IMR-90 (cell line): Measurements from ENCODE around the gene RALGAPA1.
"Not testable (repeated sequence)": the region's sequence is repeated elsewhere in the genome, so short reads cannot be mapped to it uniquely, and the experiment has no call there.

Source experiments
- BHLHE40 ChIP-seq: fragments of 150-350 bp; IDR thresholded peaks from 2 replicates; pipeline ENCODE4 v1.6.1; 2016; ENCODE audit warnings: mild to moderate bottlenecking, low read depth, low read length
- CEBPB ChIP-seq: IDR thresholded peaks from 2 replicates; pipeline ENCODE4 v1.6.1; 2012; ENCODE audit warnings: low read depth, low read length, improper control_type of control experiment
- CHD1 ChIP-seq: IDR thresholded peaks from 2 replicates; pipeline ENCODE4 v1.6.1; 2012; ENCODE audit warnings: low read depth, low read length, improper control_type of control experiment
- CTCF ChIP-seq: conservative IDR thresholded peaks from 2 replicates; pipeline ENCODE4 v1.5.1; 2012; ENCODE audit warnings: mild to moderate bottlenecking, low read depth, low read length, improper control_type of control experiment
- FOS ChIP-seq: fragments of 150-350 bp; IDR thresholded peaks from 2 replicates; pipeline ENCODE4 v1.6.1; 2016; ENCODE audit warnings: low read depth, low read length
- MAFK ChIP-seq: IDR thresholded peaks from 2 replicates; pipeline ENCODE4 v1.6.1; 2012; ENCODE audit warnings: low read depth, low read length, improper control_type of control experiment
- MAZ ChIP-seq: IDR thresholded peaks from 2 replicates; pipeline ENCODE4 v1.6.1; 2012; ENCODE audit warnings: low read depth, mild to moderate bottlenecking, low read length, improper control_type of control experiment, moderate library complexity, borderline replicate concordance
- POLR2A ChIP-seq: IDR thresholded peaks from 2 replicates; pipeline ENCODE4 v1.6.1; 2012; ENCODE audit warnings: mild to moderate bottlenecking, low read depth, low read length
- RCOR1 ChIP-seq: IDR thresholded peaks from 2 replicates; pipeline ENCODE4 v1.6.1; 2012; ENCODE audit warnings: mild to moderate bottlenecking, low read length, improper control_type of control experiment; ENCODE audit not compliant: insufficient replicate concordance
- RFX5 ChIP-seq: IDR thresholded peaks from 2 replicates; pipeline ENCODE4 v1.8.0; 2012; ENCODE audit warnings: low read depth, mild to moderate bottlenecking, low read length, moderate library complexity
- SMC3 ChIP-seq: fragments of 150-350 bp; IDR thresholded peaks from 2 replicates; pipeline ENCODE4 v1.6.1; 2016; ENCODE audit warnings: low read depth, mild to moderate bottlenecking, antibody characterized with exemption, low read length, moderate library complexity
- TF ChIP-seq, protein P1 (sequence below): fragments of 150-350 bp; IDR thresholded peaks from 2 replicates; pipeline ENCODE4 v1.6.1; 2017; ENCODE audit warnings: mild to moderate bottlenecking, antibody characterized with exemption, low read length, low read depth

GRCh38 chr14:35621996-35622395, 187.1 kb downstream of the RALGAPA1 start:
- TF ChIP-seq CHD1, CTCF, SMC3, MAZ, CEBPB, RCOR1, POLR2A, FOS, MAFK, RFX5, BHLHE40: not testable (repeated sequence)
- TF ChIP-seq, protein P1, sequence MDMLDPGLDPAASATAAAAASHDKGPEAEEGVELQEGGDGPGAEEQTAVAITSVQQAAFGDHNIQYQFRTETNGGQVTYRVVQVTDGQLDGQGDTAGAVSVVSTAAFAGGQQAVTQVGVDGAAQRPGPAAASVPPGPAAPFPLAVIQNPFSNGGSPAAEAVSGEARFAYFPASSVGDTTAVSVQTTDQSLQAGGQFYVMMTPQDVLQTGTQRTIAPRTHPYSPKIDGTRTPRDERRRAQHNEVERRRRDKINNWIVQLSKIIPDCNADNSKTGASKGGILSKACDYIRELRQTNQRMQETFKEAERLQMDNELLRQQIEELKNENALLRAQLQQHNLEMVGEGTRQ = not testable (repeated sequence)
